ENCODE measurements around the gene IER3. TPM values are rescaled to one million over a fixed set of nuclear protein-coding genes. Genes with fewer than 3 reads are reported as not detected.

IER3 gene
- total RNA-seq, 1 experiment from 2014 or later: 82.4 TPM

Other genes starting within 250 kb of the IER3 start
- gene GNL1, start 188.1 kb downstream of the IER3 start, total RNA-seq (2021): 69.1 to 85.7 TPM (median 72.8 TPM) in 3 replicates
- gene PRR3, start 187.3 kb downstream of the IER3 start, total RNA-seq (2021): 10.1 to 13.1 TPM (median 10.8 TPM) in 3 replicates
- gene ABCF1, start 173.1 kb downstream of the IER3 start, total RNA-seq (2021): 98.7 to 102 TPM (median 101 TPM) in 3 replicates
- gene PPP1R10, start 127.3 kb downstream of the IER3 start, total RNA-seq (2021): 83.1 to 90.5 TPM (median 85.5 TPM) in 3 replicates
- gene MRPS18B, start 126.7 kb downstream of the IER3 start, total RNA-seq (2021): 56.4 to 67.8 TPM (median 57.6 TPM) in 3 replicates
- 19.3 to 21.7 TPM (median 20.3 TPM) in 3 replicates for gene ATAT1, start 117.7 kb downstream of the IER3 start, total RNA-seq (2021)
- 21.8 to 26.5 TPM (median 25.5 TPM) in 3 replicates for gene C6orf136, start 97.4 kb downstream of the IER3 start, total RNA-seq (2021)
- 27.3 to 32.2 TPM (median 30.6 TPM) in 3 replicates for gene DHX16, start 71.5 kb downstream of the IER3 start, total RNA-seq (2021)
- gene PPP1R18, start 57.9 kb downstream of the IER3 start, total RNA-seq (2021): 25.6 to 36.5 TPM (median 26.2 TPM) in 3 replicates
- 31.2 to 33.3 TPM (median 31.3 TPM) in 3 replicates for gene NRM, start 53.6 kb downstream of the IER3 start, total RNA-seq (2021)
- gene MDC1, start 27.3 kb downstream of the IER3 start, total RNA-seq (2021): 95.9 to 100 TPM (median 97.9 TPM) in 3 replicates
- gene TUBB, start 24.2 kb downstream of the IER3 start, total RNA-seq (2021): 1,503 to 1,570 TPM (median 1,542 TPM) in 3 replicates
- gene FLOT1, start 1.9 kb downstream of the IER3 start, total RNA-seq (2021): 110 to 121 TPM (median 120 TPM) in 3 replicates
- 195 to 230 TPM (median 203 TPM) in 3 replicates for gene DDR1, start 140.0 kb upstream of the IER3 start, total RNA-seq (2021)
- gene GTF2H4, start 163.7 kb upstream of the IER3 start, total RNA-seq (2021): 46.2 to 49.7 TPM (median 49.2 TPM) in 3 replicates
- 65.6 to 74.1 TPM (median 69.9 TPM) in 3 replicates for gene VARS2, start 169.7 kb upstream of the IER3 start, total RNA-seq (2021)
- gene SFTA2, start 187.6 kb upstream of the IER3 start, total RNA-seq (2021): 0.66 to 0.80 TPM in 2 of 3 replicates, not detected in the other
- 0.15 to 0.21 TPM (median 0.18 TPM) in 3 replicates for gene MUCL3, start 196.4 kb upstream of the IER3 start, total RNA-seq (2021)
- gene MUC21, start 239.2 kb upstream of the IER3 start, total RNA-seq (2021): not detected in 3 replicates

Data from WTC11 (cell line).